Lung (tissue), 12 donors: Measurements from ENCODE around the gene MRTFB. TPM values are rescaled to one million over a fixed set of nuclear protein-coding genes. Genes with fewer than 3 reads are reported as not detected.
A peak's percentile ranks its signal among the peaks of the same experiment; 100 is the strongest.

Source experiments
- ATAC-seq: fragments of 200-7000 bp; cut with Tn5 transposase; one replicate; pipeline ENCODE4 v1.9.1; 2020; ENCODE audit warnings: moderate number of reproducible peaks; ENCODE audit not compliant: insufficient read depth, low FRiP score
- DNase-seq, 3 donors: peaks; one replicate each; pipeline ENCODE4 v3.0.0-alpha.2; 2013 to 2017
- H3K27ac ChIP-seq, 2 donors: one replicate each; pipeline ENCODE4 v1.5.1; 2013; ENCODE audit warnings: mild to moderate bottlenecking in 2 of 2, moderate library complexity in 2 of 2, control low read depth in 1 of 2, inconsistent platforms in 1 of 2, low read depth in 1 of 2, low read length in 1 of 2
- H3K27me3 ChIP-seq, 3 donors: one replicate each; pipeline ENCODE4 v1.5.1; 2013; ENCODE audit warnings: low read length in 2 of 3; ENCODE audit not compliant: control insufficient read depth in 3 of 3, insufficient read depth in 3 of 3
- H3K36me3 ChIP-seq, 4 donors: one replicate each; pipeline ENCODE4 v1.5.1; 2013; ENCODE audit warnings: low read length in 4 of 4, mild to moderate bottlenecking in 1 of 4, moderate library complexity in 1 of 4; ENCODE audit not compliant: control insufficient read depth in 4 of 4, insufficient read depth in 4 of 4
- H3K4me1 ChIP-seq, 5 donors: one replicate each; pipeline ENCODE4 v1.5.1; 2013; ENCODE audit warnings: low read length in 5 of 5, mild to moderate bottlenecking in 2 of 5, moderate library complexity in 1 of 5; ENCODE audit not compliant: control insufficient read depth in 5 of 5, insufficient read depth in 5 of 5
- H3K4me3 ChIP-seq: one replicate; pipeline ENCODE4 v1.5.1; 2013; ENCODE audit warnings: mild to moderate bottlenecking, control low read depth, moderate library complexity
- H3K9ac ChIP-seq, 2 donors: one replicate each; pipeline ENCODE4 v1.5.1; 2013; ENCODE audit warnings: low read length in 2 of 2, control low read depth in 1 of 2; ENCODE audit not compliant: insufficient read depth in 1 of 2
- H3K9me3 ChIP-seq, 4 donors: one replicate each; pipeline ENCODE4 v1.5.1; 2013; ENCODE audit warnings: low read length in 3 of 4, mild to moderate bottlenecking in 1 of 4, moderate library complexity in 1 of 4; ENCODE audit not compliant: control insufficient read depth in 4 of 4, insufficient read depth in 3 of 4
- CTCF ChIP-seq: IDR thresholded peaks from 2 replicates; pipeline ENCODE4 v1.5.1; 2012; ENCODE audit warnings: mild to moderate bottlenecking; ENCODE audit errors: control extremely low read depth, extremely low read depth
- WGBS, 2 donors: extraction: QIAGEN DNeasy Blood & Tissue Kit; methylation state at CpG; one replicate each; pipeline ENCODE4 v1.1.7; 2013; 5-methylcytosine and 5-hydroxymethylcytosine counted together
- polyA plus RNA-seq, 2 donors: library from polyadenylated mRNA; stranded (reverse); fragments of 200-250 nt; gene quantifications; one replicate each; pipeline ENCODE4 v1.2.1, GENCODE V29; 2013
- total RNA-seq, 2 donors: library from RNA; depleted of rRNA in 1 of 2; stranded (reverse); fragments of >200 nt in 1 of 2; gene quantifications; one replicate each; pipeline ENCODE4 v1.2.1, GENCODE V29; 2014 to 2021
- donor health status: control.
- donor health status: control.
- donor health status: Bipolar disorder and iron deficiency.
- donor health status: healthy.
- donor health status: DM: yes; HTN: yes; CAD: no.

MRTFB gene
- total and polyA plus RNA-seq, 4 donors: 8.8 to 50.9 (median 27.8) TPM

GRCh38 chr16:14186795-14187221 is 115.7 kb downstream of the MRTFB start:
- WGBS, 2 donors: 59 to 85% methylated on average over 5 of the region's 5 CpGs
- Histone ChIP-seq H3K27ac (peak overlapping the region; percentile 76 to 85), H3K9ac (peak overlapping the region in 1 of 2 donors; percentile 44), H3K4me3 (peak overlapping the region; percentile 32), H3K36me3 (peaks cover 0 to 2% (median 0%) of the 10 kb centered on the region in 4 donors), H3K27me3 (no peaks in the 10 kb centered on the region), H3K9me3 (no peaks in the 10 kb centered on the region), H3K4me1 (peaks cover 3 to 30% (median 5%) of the 10 kb centered on the region in 5 donors)
- DNase-seq (peak in 1 of 3 donors; percentile 30), ATAC-seq (no peak)
- no peak for TF ChIP-seq CTCF

GRCh38 chr16:14187517-14188338 is 116.6 kb downstream of the MRTFB start:
- Histone ChIP-seq H3K27ac (peak overlapping the region; percentile 33 to 56), H3K4me1 (peaks cover 2 to 27% (median 5%) of the 10 kb centered on the region in 5 donors), H3K4me3 (peak overlapping the region; percentile 47), H3K36me3 (peaks cover 0 to 2% (median 0%) of the 10 kb centered on the region in 4 donors), H3K27me3 (no peaks in the 10 kb centered on the region), H3K9me3 (no peaks in the 10 kb centered on the region), H3K9ac (no peak overlapping the region)
- ATAC-seq: no peak
- 67 to 80% methylated on average over 10 of the region's 10 CpGs for WGBS, 2 donors
- peak in 1 of 3 donors; percentile 26 for DNase-seq
- TF ChIP-seq CTCF: no peak

GRCh38 chr16:14193316-14193871 is 122.3 kb downstream of the MRTFB start:
- no peaks in the 10 kb centered on the region for H3K9me3 ChIP-seq
- H3K36me3 ChIP-seq: peaks cover 0 to 3% (median 1%) of the 10 kb centered on the region in 4 donors
- no peak overlapping the region for H3K4me3 ChIP-seq
- H3K4me1 ChIP-seq: peaks cover 0 to 5% (median 0%) of the 10 kb centered on the region in 5 donors
- DNase-seq (peak in 1 of 3 donors; percentile 18), ATAC-seq (no peak)
- no peak for TF ChIP-seq CTCF
- 59 to 63% methylated on average over 6 of the region's 6 CpGs for WGBS, 2 donors
- no peak overlapping the region for H3K9ac ChIP-seq
- no peak overlapping the region for H3K27ac ChIP-seq
- H3K27me3 ChIP-seq: no peaks in the 10 kb centered on the region
